Neural cell (in vitro differentiated cells): ENCODE measurements around the gene TSR3. TPM values are rescaled to one million over a fixed set of nuclear protein-coding genes. Genes with fewer than 3 reads are reported as not detected.

Experiments used
- H2AFZ ChIP-seq: fragments of 200-600, 300-800 bp; sonication (generic), shearing (Covaris generic); 2 replicates; pipeline ENCODE4 v1.6.0; 2014; ENCODE audit warnings: low read depth, mild to moderate bottlenecking, antibody characterized with exemption, low read length, moderate library complexity
- H3F3A ChIP-seq: fragments of 200-600 bp; shearing (Covaris generic); 2 replicates; pipeline ENCODE4 v1.6.1; 2016; ENCODE audit warnings: mild to moderate bottlenecking, moderate library complexity, mixed read lengths, antibody characterized with exemption, low read length; ENCODE audit not compliant: insufficient read depth, poor library complexity, severe bottlenecking
- H3K27ac ChIP-seq: fragments of 200-600, 300-800 bp; sonication (generic), shearing (Covaris generic); 2 replicates; pipeline ENCODE4 v1.5.1; 2014; ENCODE audit warnings: mild to moderate bottlenecking, low read length, moderate library complexity
- H3K27me3 ChIP-seq: fragments of 300-800, 200-600 bp; sonication (generic), shearing (Covaris generic); 2 replicates; pipeline ENCODE4 v1.6.0; 2014; ENCODE audit warnings: mild to moderate bottlenecking, low read depth, low read length, moderate library complexity; ENCODE audit not compliant: insufficient read depth
- H3K36me3 ChIP-seq: fragments of 300-800, 200-600 bp; sonication (generic), shearing (Covaris generic); 2 replicates; pipeline ENCODE4 v1.5.1; 2014; ENCODE audit warnings: mild to moderate bottlenecking, antibody characterized with exemption, low read length, moderate library complexity; ENCODE audit not compliant: insufficient read depth
- H3K4me2 ChIP-seq: fragments of 300-800, 200-600 bp; sonication (generic), shearing (Covaris generic); 2 replicates; pipeline ENCODE4 v1.6.0; 2014; ENCODE audit warnings: mild to moderate bottlenecking, low read length
- H3K4me3 ChIP-seq: fragments of 300-800, 200-600 bp; sonication (generic), shearing (Covaris generic); 2 replicates; pipeline ENCODE4 v1.5.1; 2014; ENCODE audit warnings: mild to moderate bottlenecking, low read length, moderate library complexity
- H3K79me2 ChIP-seq: fragments of 200-600 bp; shearing (Covaris generic); replicated peaks from 2 replicates; pipeline ENCODE4 v1.6.0; 2014; ENCODE audit warnings: mild to moderate bottlenecking, low read length, moderate library complexity; ENCODE audit not compliant: insufficient read depth
- H3K9ac ChIP-seq: fragments of 300-800, 200-600 bp; sonication (generic), shearing (Covaris generic); 2 replicates; pipeline ENCODE4 v1.6.1; 2016; ENCODE audit warnings: mild to moderate bottlenecking, low read length, mixed read lengths
- H3K9me2 ChIP-seq: fragments of 200-600 bp; shearing (Covaris generic); 2 replicates; pipeline ENCODE4 v1.6.1; 2016; ENCODE audit warnings: mild to moderate bottlenecking, low read length, mixed read lengths; ENCODE audit not compliant: insufficient read depth
- H3K9me3 ChIP-seq: fragments of 200-600, 300-800 bp; sonication (generic), shearing (Covaris generic); 2 replicates; pipeline ENCODE4 v1.6.1; 2016; ENCODE audit warnings: mild to moderate bottlenecking, mixed run types, low read length, moderate library complexity, mixed read lengths
- H4K20me1 ChIP-seq: fragments of 200-600 bp; shearing (Covaris generic); 2 replicates; pipeline ENCODE4 v1.6.1; 2016; ENCODE audit warnings: mild to moderate bottlenecking, mixed run types; ENCODE audit not compliant: insufficient read depth
- EP300 ChIP-seq: fragments of 450-650 bp; conservative IDR thresholded peaks from 2 replicates; pipeline ENCODE4 v1.6.1; 2014; ENCODE audit warnings: antibody characterized with exemption, mild to moderate bottlenecking, moderate library complexity; ENCODE audit not compliant: poor library complexity, severe bottlenecking
- EZH2 ChIP-seq: fragments of 200-600, 300-800 bp; shearing (Covaris generic), sonication (generic); IDR thresholded peaks from 2 replicates; pipeline ENCODE4 v1.6.1; 2014; ENCODE audit warnings: antibody characterized with exemption, low read length, borderline replicate concordance, mild to moderate bottlenecking; ENCODE audit not compliant: insufficient read depth, poor library complexity, severe bottlenecking
- MXI1 ChIP-seq: fragments of 450-650 bp; conservative IDR thresholded peaks from 2 replicates; pipeline ENCODE4 v1.6.1; 2014; ENCODE audit warnings: antibody characterized with exemption, mild to moderate bottlenecking; ENCODE audit not compliant: poor library complexity, severe bottlenecking
- POLR2AphosphoS5 ChIP-seq: IDR thresholded peaks from 2 replicates; pipeline ENCODE4 v1.6.1; 2012
- RAD21 ChIP-seq: fragments of 450-650 bp; conservative IDR thresholded peaks from 2 replicates; pipeline ENCODE4 v1.6.1; 2014; ENCODE audit warnings: antibody characterized with exemption, mild to moderate bottlenecking, moderate library complexity
- SMC3 ChIP-seq: fragments of 450-650 bp; conservative IDR thresholded peaks from 2 replicates; pipeline ENCODE4 v1.6.1; 2014; ENCODE audit warnings: antibody characterized with exemption, mild to moderate bottlenecking, moderate library complexity; ENCODE audit not compliant: poor library complexity
- TAF1 ChIP-seq: IDR thresholded peaks from 2 replicates; pipeline ENCODE4 v1.6.1; 2012; ENCODE audit warnings: low read depth
- polyA plus RNA-seq: library from polyadenylated mRNA; depleted of rRNA; stranded (reverse); fragments of >200 nt; gene quantifications from 2 replicates; pipeline ENCODE4 v1.2.3, GENCODE V29; 2014
- TF ChIP-seq, protein P1 (sequence below): fragments of 450-650 bp; IDR thresholded peaks from 2 replicates; pipeline ENCODE4 v1.5.1; 2014; ENCODE audit warnings: antibody characterized with exemption, mild to moderate bottlenecking, moderate library complexity; ENCODE audit not compliant: poor library complexity, severe bottlenecking
- TF ChIP-seq, protein P2 (sequence below): IDR thresholded peaks from 2 replicates; pipeline ENCODE4 v1.6.1; 2012; ENCODE audit warnings: borderline replicate concordance

The TSR3 gene
- polyA plus RNA-seq, 1 donor from 2014 or later: 102 TPM

DNA sequence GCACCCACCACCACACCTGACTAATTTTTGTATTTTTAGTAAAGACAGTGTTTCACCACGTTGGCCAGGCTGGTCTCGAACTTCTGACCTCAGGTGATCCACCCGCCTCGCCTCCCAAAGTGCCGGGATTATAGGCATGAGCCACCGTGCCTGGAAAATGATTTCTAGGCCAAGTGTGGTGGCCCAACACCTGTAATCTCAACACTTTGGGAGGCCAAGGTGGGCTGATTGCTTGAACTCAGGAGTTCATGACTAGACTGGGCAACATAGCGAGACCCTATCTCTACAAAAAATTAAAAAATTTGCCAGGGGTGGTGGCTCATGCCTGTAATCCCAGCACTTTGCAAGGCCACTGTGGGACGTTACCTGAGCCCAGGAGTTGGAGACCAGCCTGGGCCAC lies 29.3 kb downstream of the TSR3 start:
- Histone ChIP-seq H2AFZ (no peak overlapping the region), H4K20me1 (no peaks in the 10 kb centered on the region), H3K27me3 (no peaks in the 10 kb centered on the region), H3K79me2 (peaks cover 5% of the 10 kb centered on the region), H3K36me3 (no peaks in the 10 kb centered on the region), H3K4me3 (no peak overlapping the region), H3K9ac (no peak overlapping the region), H3K4me2 (no peak overlapping the region), H3K9me2 (no peaks in the 10 kb centered on the region), H3K27ac (no peak overlapping the region), H3K9me3 (no peaks in the 10 kb centered on the region), H3F3A (no peaks in the 10 kb centered on the region)
- TF ChIP-seq, protein P1, sequence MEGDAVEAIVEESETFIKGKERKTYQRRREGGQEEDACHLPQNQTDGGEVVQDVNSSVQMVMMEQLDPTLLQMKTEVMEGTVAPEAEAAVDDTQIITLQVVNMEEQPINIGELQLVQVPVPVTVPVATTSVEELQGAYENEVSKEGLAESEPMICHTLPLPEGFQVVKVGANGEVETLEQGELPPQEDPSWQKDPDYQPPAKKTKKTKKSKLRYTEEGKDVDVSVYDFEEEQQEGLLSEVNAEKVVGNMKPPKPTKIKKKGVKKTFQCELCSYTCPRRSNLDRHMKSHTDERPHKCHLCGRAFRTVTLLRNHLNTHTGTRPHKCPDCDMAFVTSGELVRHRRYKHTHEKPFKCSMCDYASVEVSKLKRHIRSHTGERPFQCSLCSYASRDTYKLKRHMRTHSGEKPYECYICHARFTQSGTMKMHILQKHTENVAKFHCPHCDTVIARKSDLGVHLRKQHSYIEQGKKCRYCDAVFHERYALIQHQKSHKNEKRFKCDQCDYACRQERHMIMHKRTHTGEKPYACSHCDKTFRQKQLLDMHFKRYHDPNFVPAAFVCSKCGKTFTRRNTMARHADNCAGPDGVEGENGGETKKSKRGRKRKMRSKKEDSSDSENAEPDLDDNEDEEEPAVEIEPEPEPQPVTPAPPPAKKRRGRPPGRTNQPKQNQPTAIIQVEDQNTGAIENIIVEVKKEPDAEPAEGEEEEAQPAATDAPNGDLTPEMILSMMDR: no peak
- TF ChIP-seq SMC3 (no peak), RAD21 (no peak), EP300 (no peak), EZH2 (no peak), MXI1 (no peak), POLR2AphosphoS5 (no peak), TAF1 (no peak)
- TF ChIP-seq, protein P2, sequence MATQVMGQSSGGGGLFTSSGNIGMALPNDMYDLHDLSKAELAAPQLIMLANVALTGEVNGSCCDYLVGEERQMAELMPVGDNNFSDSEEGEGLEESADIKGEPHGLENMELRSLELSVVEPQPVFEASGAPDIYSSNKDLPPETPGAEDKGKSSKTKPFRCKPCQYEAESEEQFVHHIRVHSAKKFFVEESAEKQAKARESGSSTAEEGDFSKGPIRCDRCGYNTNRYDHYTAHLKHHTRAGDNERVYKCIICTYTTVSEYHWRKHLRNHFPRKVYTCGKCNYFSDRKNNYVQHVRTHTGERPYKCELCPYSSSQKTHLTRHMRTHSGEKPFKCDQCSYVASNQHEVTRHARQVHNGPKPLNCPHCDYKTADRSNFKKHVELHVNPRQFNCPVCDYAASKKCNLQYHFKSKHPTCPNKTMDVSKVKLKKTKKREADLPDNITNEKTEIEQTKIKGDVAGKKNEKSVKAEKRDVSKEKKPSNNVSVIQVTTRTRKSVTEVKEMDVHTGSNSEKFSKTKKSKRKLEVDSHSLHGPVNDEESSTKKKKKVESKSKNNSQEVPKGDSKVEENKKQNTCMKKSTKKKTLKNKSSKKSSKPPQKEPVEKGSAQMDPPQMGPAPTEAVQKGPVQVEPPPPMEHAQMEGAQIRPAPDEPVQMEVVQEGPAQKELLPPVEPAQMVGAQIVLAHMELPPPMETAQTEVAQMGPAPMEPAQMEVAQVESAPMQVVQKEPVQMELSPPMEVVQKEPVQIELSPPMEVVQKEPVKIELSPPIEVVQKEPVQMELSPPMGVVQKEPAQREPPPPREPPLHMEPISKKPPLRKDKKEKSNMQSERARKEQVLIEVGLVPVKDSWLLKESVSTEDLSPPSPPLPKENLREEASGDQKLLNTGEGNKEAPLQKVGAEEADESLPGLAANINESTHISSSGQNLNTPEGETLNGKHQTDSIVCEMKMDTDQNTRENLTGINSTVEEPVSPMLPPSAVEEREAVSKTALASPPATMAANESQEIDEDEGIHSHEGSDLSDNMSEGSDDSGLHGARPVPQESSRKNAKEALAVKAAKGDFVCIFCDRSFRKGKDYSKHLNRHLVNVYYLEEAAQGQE: no peak

DNA sequence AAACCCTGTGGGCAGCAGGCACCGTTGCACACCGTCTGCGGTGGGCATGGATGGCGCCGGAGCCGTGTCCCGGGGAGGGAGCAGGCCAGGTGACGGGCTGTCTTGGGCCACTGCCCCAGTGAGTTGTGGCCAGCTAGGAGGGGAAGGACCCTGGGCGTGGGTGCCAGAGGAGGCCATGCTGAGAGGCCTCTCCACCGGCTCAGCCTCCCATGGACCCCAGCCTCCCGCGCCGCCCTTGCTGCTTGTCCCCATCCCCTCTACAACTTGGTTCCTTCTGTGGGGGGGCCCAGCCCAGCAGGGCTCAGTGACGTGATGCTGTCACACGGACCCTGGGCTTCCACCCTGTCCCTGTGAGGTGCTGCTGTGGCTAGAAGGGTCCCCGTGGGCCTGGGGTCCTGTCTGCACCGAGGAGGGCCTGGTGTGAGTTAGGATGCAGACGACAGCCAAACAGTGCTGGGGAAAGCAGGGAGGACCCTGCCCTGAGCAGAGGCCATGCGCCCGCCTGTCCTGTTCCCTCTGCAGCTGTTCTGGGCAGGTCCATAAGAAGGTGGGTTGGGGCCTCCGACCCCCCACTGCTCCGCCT lies 30.9 kb downstream of the TSR3 start:
- Histone ChIP-seq H3K36me3 (no peaks in the 10 kb centered on the region), H3F3A (no peaks in the 10 kb centered on the region), H3K9me2 (no peaks in the 10 kb centered on the region), H3K9me3 (no peaks in the 10 kb centered on the region), H3K4me3 (no peak overlapping the region), H3K4me2 (no peak overlapping the region), H3K27me3 (no peaks in the 10 kb centered on the region), H2AFZ (no peak overlapping the region), H3K79me2 (peaks cover 15% of the 10 kb centered on the region), H4K20me1 (peaks cover 8% of the 10 kb centered on the region), H3K27ac (no peak overlapping the region), H3K9ac (no peak overlapping the region)
- no peak for TF ChIP-seq SMC3

DNA sequence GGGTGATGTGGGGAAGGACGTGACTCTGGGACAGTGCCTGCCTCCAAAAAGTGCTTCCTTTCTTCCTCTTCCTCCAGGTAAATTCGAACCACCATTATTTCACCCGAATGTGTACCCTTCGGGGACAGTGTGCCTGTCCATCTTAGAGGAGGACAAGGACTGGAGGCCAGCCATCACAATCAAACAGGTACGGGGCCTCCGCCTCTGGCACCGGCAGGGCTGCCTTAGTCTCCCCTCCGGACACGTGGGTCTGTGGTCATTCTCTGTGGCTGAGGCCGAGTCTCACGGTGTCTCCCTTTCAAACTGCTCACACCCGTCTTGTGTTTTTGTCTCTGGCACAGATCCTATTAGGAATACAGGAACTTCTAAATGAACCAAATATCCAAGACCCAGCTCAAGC lies 31.6 kb downstream of the TSR3 start:
- Histone ChIP-seq H3K4me2 (no peak overlapping the region), H3K9ac (no peak overlapping the region), H3K27ac (no peak overlapping the region), H4K20me1 (peaks cover 13% of the 10 kb centered on the region), H3F3A (no peaks in the 10 kb centered on the region), H3K9me3 (no peaks in the 10 kb centered on the region), H2AFZ (no peak overlapping the region), H3K36me3 (no peaks in the 10 kb centered on the region), H3K9me2 (no peaks in the 10 kb centered on the region), H3K27me3 (no peaks in the 10 kb centered on the region), H3K4me3 (no peak overlapping the region), H3K79me2 (peaks cover 15% of the 10 kb centered on the region)
- TF ChIP-seq SMC3 (no peak), EP300 (no peak), EZH2 (no peak), MXI1 (no peak), RAD21 (no peak), TAF1 (no peak), POLR2AphosphoS5 (no peak)
- TF ChIP-seq, protein P1: no peak
- TF ChIP-seq, protein P2: no peak
